Activated gamma-delta T cell treated with Interleukin-2 at 50 U/mL for 16 hours (primary cell): ENCODE data around the gene SCN3A.

ENCODE experiments used
- DNase-seq: peaks from one replicate; pipeline ENCODE4 v3.0.0-alpha.2; 2020

SCN3A gene

GRCh38 chr2:165185633-165186032, 18.2 kb downstream of the SCN3A start:
- DNase-seq: no peak

- no peak for DNase-seq
Measured at GRCh38 chr2:165182029-165182428, 21.8 kb downstream of the SCN3A start.

GRCh38 chr2:165176780-165177179, 27.1 kb downstream of the SCN3A start:
- DNase-seq: no peak

GRCh38 chr2:165173215-165173614, 30.6 kb downstream of the SCN3A start:
- no peak for DNase-seq

- no peak for DNase-seq
Measured at GRCh38 chr2:165164201-165164600, 39.6 kb downstream of the SCN3A start.

- no peak for DNase-seq
Measured at GRCh38 chr2:165163761-165164160, 40.1 kb downstream of the SCN3A start.

- DNase-seq: no peak
Measured at GRCh38 chr2:165162466-165162865, 41.4 kb downstream of the SCN3A start.

- no peak for DNase-seq
Measured at GRCh38 chr2:165161510-165161909, 42.3 kb downstream of the SCN3A start.

GRCh38 chr2:165157160-165157559, 46.7 kb downstream of the SCN3A start:
- DNase-seq: no peak

- DNase-seq: no peak
Measured at GRCh38 chr2:165155152-165155551, 48.7 kb downstream of the SCN3A start.

- no peak for DNase-seq
Measured at GRCh38 chr2:165149439-165149838, 54.4 kb downstream of the SCN3A start.

- no peak for DNase-seq
Measured at GRCh38 chr2:165147186-165148045, 56.4 kb downstream of the SCN3A start.

- DNase-seq: no peak
Measured at GRCh38 chr2:165144315-165144714, 59.5 kb downstream of the SCN3A start.

- DNase-seq: no peak
Measured at GRCh38 chr2:165141601-165142354, 62.1 kb downstream of the SCN3A start.

GRCh38 chr2:165126244-165126643, 77.6 kb downstream of the SCN3A start:
- DNase-seq: no peak

GRCh38 chr2:165122521-165122920, 81.3 kb downstream of the SCN3A start:
- DNase-seq: no peak

GRCh38 chr2:165120740-165121467, 82.9 kb downstream of the SCN3A start:
- DNase-seq: no peak

- no peak for DNase-seq
Measured at GRCh38 chr2:165115258-165115657, 88.6 kb downstream of the SCN3A start.

GRCh38 chr2:165114346-165114939, 89.4 kb downstream of the SCN3A start:
- DNase-seq: no peak

GRCh38 chr2:165113414-165113813, 90.4 kb downstream of the SCN3A start:
- no peak for DNase-seq

- no peak for DNase-seq
Measured at GRCh38 chr2:165112789-165113188, 91.1 kb downstream of the SCN3A start.

GRCh38 chr2:165112133-165112573, 91.7 kb downstream of the SCN3A start:
- DNase-seq: no peak

- no peak for DNase-seq
Measured at GRCh38 chr2:165110394-165110793, 93.5 kb downstream of the SCN3A start.
